ENCODE measurements around the gene UBE2QL1.

The UBE2QL1 gene

GRCh38 chr5:6430418-6431028 lies 18.1 kb upstream of the UBE2QL1 start:
- DNase-seq (ENCODE audit: low spot score): no peak

- no peak for DNase-seq (ENCODE audit: low spot score)
Observed at GRCh38 chr5:6431214-6432195, 17.2 kb upstream of the UBE2QL1 start.

GRCh38 chr5:6432206-6432605 lies 16.5 kb upstream of the UBE2QL1 start:
- no peak for DNase-seq (ENCODE audit: low spot score)

- no peak for DNase-seq (ENCODE audit: low spot score)
Observed at GRCh38 chr5:6434731-6435130, 13.9 kb upstream of the UBE2QL1 start.

- no peak for DNase-seq (ENCODE audit: low spot score)
Observed at GRCh38 chr5:6435356-6435755, 13.3 kb upstream of the UBE2QL1 start.

GRCh38 chr5:6436715-6437331 lies 11.8 kb upstream of the UBE2QL1 start:
- no peak for DNase-seq (ENCODE audit: low spot score)

GRCh38 chr5:6439588-6440550 lies 8.8 kb upstream of the UBE2QL1 start:
- DNase-seq (ENCODE audit: low spot score): no peak

GRCh38 chr5:6442333-6442732 lies 6.3 kb upstream of the UBE2QL1 start:
- no peak for DNase-seq (ENCODE audit: low spot score)

GRCh38 chr5:6443326-6443725 lies 5.3 kb upstream of the UBE2QL1 start:
- no peak for DNase-seq (ENCODE audit: low spot score)

- no peak for DNase-seq (ENCODE audit: low spot score)
Observed at GRCh38 chr5:6446042-6446441, 2.6 kb upstream of the UBE2QL1 start.

- peak; percentile 21 for DNase-seq (ENCODE audit: low spot score)
Observed at GRCh38 chr5:6446626-6447309, 1.9 kb upstream of the UBE2QL1 start.

GRCh38 chr5:6447384-6448140 lies 1.1 kb upstream of the UBE2QL1 start:
- no peak for DNase-seq (ENCODE audit: low spot score)

- DNase-seq (ENCODE audit: low spot score): no peak
Observed at GRCh38 chr5:6448141-6448491, 543 bp upstream of the UBE2QL1 start.

GRCh38 chr5:6449465-6450158 lies 953 bp downstream of the UBE2QL1 start:
- no peak for DNase-seq (ENCODE audit: low spot score)

- DNase-seq (ENCODE audit: low spot score): no peak
Observed at GRCh38 chr5:6450319-6450833, 1.7 kb downstream of the UBE2QL1 start.

GRCh38 chr5:6452622-6453504 lies 4.2 kb downstream of the UBE2QL1 start:
- no peak for DNase-seq (ENCODE audit: low spot score)

GRCh38 chr5:6453937-6454560 lies 5.4 kb downstream of the UBE2QL1 start:
- DNase-seq (ENCODE audit: low spot score): no peak

- DNase-seq (ENCODE audit: low spot score): no peak
Observed at GRCh38 chr5:6454628-6455053, 6.0 kb downstream of the UBE2QL1 start.

Measured in NAMALWA (cell line).